ENCODE data around the gene UBASH3A.

The UBASH3A gene

DNA sequence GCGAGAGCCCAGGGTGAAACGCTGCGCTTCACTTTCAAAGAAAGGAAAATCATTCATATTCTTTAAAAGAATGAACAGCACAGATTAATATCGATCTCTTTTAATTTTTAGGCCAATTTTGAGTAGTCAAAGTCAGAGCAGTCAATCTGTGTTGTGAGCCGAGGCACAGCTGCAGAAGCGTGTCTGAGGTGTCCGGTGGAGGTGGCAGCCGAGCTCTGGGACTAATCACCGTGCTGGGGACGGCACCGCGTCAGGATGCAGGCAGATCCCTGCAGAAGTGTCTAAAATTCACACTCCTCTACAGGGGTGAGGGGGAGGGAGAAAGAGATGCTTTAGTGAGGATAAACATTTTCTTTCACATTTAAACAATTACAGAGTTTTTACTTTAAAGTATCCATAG lies 41.5 kb upstream of the UBASH3A start:
- Histone ChIP-seq H2BK12ac (ENCODE audit: low read length) (no peak overlapping the region), H2BK120ac (ENCODE audit: low read depth, low read length) (no peak overlapping the region), H3K9me3 (replicated peaks in 1 of 2; ENCODE audit: control insufficient read depth in 2 of 2, insufficient read depth in 1 of 2, low read depth in 1 of 2, low read length in 2 of 2) (peaks cover 0 to 6% of the 10 kb centered on the region in 2 donors), H3K4me2 (ENCODE audit: insufficient read depth, low read length, poor library complexity, severe bottlenecking) (no peak overlapping the region), H3K18ac (ENCODE audit: low read length) (no peak overlapping the region), H2BK5ac (ENCODE audit: low read length) (no peak overlapping the region), H3K79me1 (ENCODE audit: low read depth, low read length) (no peaks in the 10 kb centered on the region), H3K4me3 (ENCODE audit: low read length in 2 of 2) (no peak overlapping the region), H4K91ac (ENCODE audit: low read depth, low read length, poor library complexity) (no peak overlapping the region), H3K9ac (ENCODE audit: low read depth, low read length, poor library complexity) (no peak overlapping the region), H2AFZ (ENCODE audit: low read length) (no peak overlapping the region), H3K4ac (ENCODE audit: low read length) (no peak overlapping the region), H3K27me3 (ENCODE audit: control insufficient read depth in 3 of 3, insufficient read depth in 3 of 3, low read depth in 1 of 3, low read length in 3 of 3) (no peaks in the 10 kb centered on the region), H2AK5ac (ENCODE audit: low read depth, low read length) (no peak overlapping the region), H2BK15ac (ENCODE audit: low read length) (no peak overlapping the region), H3K27ac (replicated peaks; ENCODE audit: low read length) (no peak overlapping the region), H3K36me3 (replicated peaks in 1 of 2; ENCODE audit: control insufficient read depth in 2 of 2, insufficient read depth in 2 of 2, low read length in 2 of 2) (no peaks in the 10 kb centered on the region), H3K23ac (ENCODE audit: low read depth, low read length, poor library complexity) (peak overlapping the region; percentile 44), H3K14ac (ENCODE audit: low read length) (no peak overlapping the region), H3K4me1 (ENCODE audit: control insufficient read depth in 2 of 2, insufficient read depth in 1 of 2, low read depth in 1 of 2, low read length in 2 of 2) (no peaks in the 10 kb centered on the region), H4K8ac (ENCODE audit: low read depth, low read length) (no peak overlapping the region)
- no peak for DNase-seq (ENCODE audit: low spot score)
- WGBS, 2 donors (ENCODE audit: extremely low coverage in 2 of 2, insufficient read length in 2 of 2, insufficient replicate concordance in 1 of 2): no CpG with 5 or more reads among the region's 12 CpGs

DNA sequence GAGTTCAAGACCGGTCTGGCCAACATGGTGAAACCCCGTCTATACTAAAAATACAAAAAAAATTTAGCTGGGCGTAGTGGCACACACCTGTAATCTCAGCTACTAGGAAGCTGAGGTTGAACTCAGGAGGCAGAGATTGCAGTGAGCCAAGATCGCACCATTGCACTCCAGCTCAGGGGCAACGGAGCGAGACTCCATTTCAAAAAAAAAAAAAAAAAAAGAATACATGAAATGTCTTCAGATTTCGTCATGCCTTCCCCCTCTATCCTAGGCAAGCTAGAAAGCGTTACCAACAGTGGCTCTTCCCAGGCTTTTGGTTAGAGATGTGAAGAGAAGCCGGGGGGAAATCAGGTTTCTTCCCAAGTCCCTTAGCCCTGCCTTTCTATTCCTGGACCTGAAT lies 41.0 kb upstream of the UBASH3A start:
- H3K4me3 ChIP-seq (ENCODE audit: low read length in 2 of 2): no peak overlapping the region
- no CpG with 5 or more reads among the region's 9 CpGs for WGBS, 2 donors (ENCODE audit: extremely low coverage in 2 of 2, insufficient read length in 2 of 2, insufficient replicate concordance in 1 of 2)
- no peak overlapping the region for H3K14ac ChIP-seq (ENCODE audit: low read length)
- H2BK12ac ChIP-seq (ENCODE audit: low read length): no peak overlapping the region
- H3K27me3 ChIP-seq (ENCODE audit: control insufficient read depth in 3 of 3, insufficient read depth in 3 of 3, low read depth in 1 of 3, low read length in 3 of 3): no peaks in the 10 kb centered on the region
- no peak overlapping the region for H2BK15ac ChIP-seq (ENCODE audit: low read length)
- H3K4me2 ChIP-seq (ENCODE audit: insufficient read depth, low read length, poor library complexity, severe bottlenecking): no peak overlapping the region
- H3K4me1 ChIP-seq (ENCODE audit: control insufficient read depth in 2 of 2, insufficient read depth in 1 of 2, low read depth in 1 of 2, low read length in 2 of 2): no peaks in the 10 kb centered on the region
- H2AK5ac ChIP-seq (ENCODE audit: low read depth, low read length): no peak overlapping the region
- no peak overlapping the region for H4K8ac ChIP-seq (ENCODE audit: low read depth, low read length)
- H3K27ac ChIP-seq (replicated peaks; ENCODE audit: low read length): no peak overlapping the region
- H3K79me1 ChIP-seq (ENCODE audit: low read depth, low read length): no peaks in the 10 kb centered on the region
- H3K4ac ChIP-seq (ENCODE audit: low read length): no peak overlapping the region
- DNase-seq (ENCODE audit: low spot score): no peak
- no peak overlapping the region for H3K23ac ChIP-seq (ENCODE audit: low read depth, low read length, poor library complexity)
- no peak overlapping the region for H3K9ac ChIP-seq (ENCODE audit: low read depth, low read length, poor library complexity)
- H3K9me3 ChIP-seq (replicated peaks in 1 of 2; ENCODE audit: control insufficient read depth in 2 of 2, insufficient read depth in 1 of 2, low read depth in 1 of 2, low read length in 2 of 2): peaks cover 0 to 6% of the 10 kb centered on the region in 2 donors
- H2BK5ac ChIP-seq (ENCODE audit: low read length): no peak overlapping the region
- no peaks in the 10 kb centered on the region for H3K36me3 ChIP-seq (replicated peaks in 1 of 2; ENCODE audit: control insufficient read depth in 2 of 2, insufficient read depth in 2 of 2, low read length in 2 of 2)
- no peak overlapping the region for H3K18ac ChIP-seq (ENCODE audit: low read length)
- H2AFZ ChIP-seq (ENCODE audit: low read length): no peak overlapping the region
- H2BK120ac ChIP-seq (ENCODE audit: low read depth, low read length): no peak overlapping the region
- no peak overlapping the region for H4K91ac ChIP-seq (ENCODE audit: low read depth, low read length, poor library complexity)

DNA sequence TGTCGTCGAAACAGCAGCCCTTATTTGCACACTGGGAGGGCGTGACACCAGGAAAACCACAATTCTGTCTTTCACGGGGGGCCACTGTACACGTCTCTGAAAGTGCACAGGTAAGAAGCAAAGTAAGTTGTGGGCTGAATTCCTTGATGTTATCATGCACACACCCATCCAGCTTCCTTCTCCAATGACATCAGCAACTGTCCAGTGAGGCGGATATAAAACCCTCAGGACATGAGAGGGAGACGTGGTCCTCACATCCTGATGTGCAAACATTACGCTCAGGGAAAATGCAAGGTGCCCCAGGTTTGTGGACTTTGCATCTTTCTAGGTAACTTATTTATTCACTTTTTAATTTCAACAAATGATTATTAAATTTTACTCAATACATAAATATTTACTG lies 40.4 kb upstream of the UBASH3A start:
- Histone ChIP-seq H2BK12ac (ENCODE audit: low read length) (no peak overlapping the region), H2BK15ac (ENCODE audit: low read length) (no peak overlapping the region), H3K36me3 (replicated peaks in 1 of 2; ENCODE audit: control insufficient read depth in 2 of 2, insufficient read depth in 2 of 2, low read length in 2 of 2) (no peaks in the 10 kb centered on the region), H3K27me3 (ENCODE audit: control insufficient read depth in 3 of 3, insufficient read depth in 3 of 3, low read depth in 1 of 3, low read length in 3 of 3) (no peaks in the 10 kb centered on the region), H3K4me3 (ENCODE audit: low read length in 2 of 2) (no peak overlapping the region), H4K91ac (ENCODE audit: low read depth, low read length, poor library complexity) (no peak overlapping the region), H3K4me2 (ENCODE audit: insufficient read depth, low read length, poor library complexity, severe bottlenecking) (no peak overlapping the region), H3K18ac (ENCODE audit: low read length) (no peak overlapping the region), H3K9me3 (replicated peaks in 1 of 2; ENCODE audit: control insufficient read depth in 2 of 2, insufficient read depth in 1 of 2, low read depth in 1 of 2, low read length in 2 of 2) (peaks cover 0 to 4% of the 10 kb centered on the region in 2 donors), H2BK5ac (ENCODE audit: low read length) (no peak overlapping the region), H3K4ac (ENCODE audit: low read length) (no peak overlapping the region), H3K23ac (ENCODE audit: low read depth, low read length, poor library complexity) (no peak overlapping the region), H3K4me1 (ENCODE audit: control insufficient read depth in 2 of 2, insufficient read depth in 1 of 2, low read depth in 1 of 2, low read length in 2 of 2) (no peaks in the 10 kb centered on the region), H3K9ac (ENCODE audit: low read depth, low read length, poor library complexity) (no peak overlapping the region), H2AFZ (ENCODE audit: low read length) (no peak overlapping the region), H3K14ac (ENCODE audit: low read length) (no peak overlapping the region), H3K79me1 (ENCODE audit: low read depth, low read length) (no peaks in the 10 kb centered on the region), H2AK5ac (ENCODE audit: low read depth, low read length) (no peak overlapping the region), H3K27ac (replicated peaks; ENCODE audit: low read length) (no peak overlapping the region), H2BK120ac (ENCODE audit: low read depth, low read length) (no peak overlapping the region), H4K8ac (ENCODE audit: low read depth, low read length) (no peak overlapping the region)
- no CpG with 5 or more reads among the region's 8 CpGs for WGBS, 2 donors (ENCODE audit: extremely low coverage in 2 of 2, insufficient read length in 2 of 2, insufficient replicate concordance in 1 of 2)
- no peak for DNase-seq (ENCODE audit: low spot score)

DNA sequence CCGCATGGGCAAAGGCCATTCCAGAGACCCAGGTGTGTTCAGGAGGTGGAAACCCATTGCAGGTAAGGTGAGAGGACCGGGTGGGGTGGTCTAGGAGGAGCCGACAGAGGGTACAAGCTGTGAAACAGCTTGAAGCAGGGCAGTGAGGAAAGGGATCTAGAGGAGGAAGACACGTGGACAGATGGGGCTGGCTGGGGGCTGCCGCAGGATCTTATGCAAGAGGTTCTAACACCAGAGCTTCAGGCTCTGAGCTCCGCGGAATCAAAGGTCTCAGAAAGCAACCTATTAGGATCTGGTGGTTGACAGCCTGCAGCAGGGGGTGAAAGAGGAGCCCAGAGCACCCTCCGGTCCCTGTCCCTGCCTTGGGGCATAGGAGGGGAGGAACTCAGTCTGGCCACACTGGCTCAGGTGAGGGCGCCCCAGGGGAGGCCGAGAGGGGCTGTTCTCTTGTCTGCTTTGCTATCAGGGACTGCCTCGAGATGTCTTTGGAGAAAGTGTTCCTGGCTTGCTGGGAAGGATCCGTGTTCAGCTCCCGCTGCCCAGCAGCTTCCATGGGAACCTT lies 39.3 kb upstream of the UBASH3A start:
- Histone ChIP-seq H2AFZ (ENCODE audit: low read length) (no peak overlapping the region), H2BK5ac (ENCODE audit: low read length) (no peak overlapping the region), H3K79me1 (ENCODE audit: low read depth, low read length) (no peaks in the 10 kb centered on the region), H3K4me1 (ENCODE audit: control insufficient read depth in 2 of 2, insufficient read depth in 1 of 2, low read depth in 1 of 2, low read length in 2 of 2) (no peaks in the 10 kb centered on the region), H4K91ac (ENCODE audit: low read depth, low read length, poor library complexity) (no peak overlapping the region), H3K9me3 (replicated peaks in 1 of 2; ENCODE audit: control insufficient read depth in 2 of 2, insufficient read depth in 1 of 2, low read depth in 1 of 2, low read length in 2 of 2) (no peaks in the 10 kb centered on the region), H2BK15ac (ENCODE audit: low read length) (peak overlapping the region; percentile 62), H2BK120ac (ENCODE audit: low read depth, low read length) (no peak overlapping the region), H3K4me3 (ENCODE audit: low read length in 2 of 2) (no peak overlapping the region), H3K36me3 (replicated peaks in 1 of 2; ENCODE audit: control insufficient read depth in 2 of 2, insufficient read depth in 2 of 2, low read length in 2 of 2) (no peaks in the 10 kb centered on the region), H2AK5ac (ENCODE audit: low read depth, low read length) (peak overlapping the region; percentile 21), H3K18ac (ENCODE audit: low read length) (peak overlapping the region; percentile 40), H3K4ac (ENCODE audit: low read length) (no peak overlapping the region), H4K8ac (ENCODE audit: low read depth, low read length) (no peak overlapping the region), H3K14ac (ENCODE audit: low read length) (no peak overlapping the region), H3K9ac (ENCODE audit: low read depth, low read length, poor library complexity) (no peak overlapping the region), H3K27ac (replicated peaks; ENCODE audit: low read length) (no peak overlapping the region), H3K27me3 (ENCODE audit: control insufficient read depth in 3 of 3, insufficient read depth in 3 of 3, low read depth in 1 of 3, low read length in 3 of 3) (no peaks in the 10 kb centered on the region), H2BK12ac (ENCODE audit: low read length) (no peak overlapping the region), H3K4me2 (ENCODE audit: insufficient read depth, low read length, poor library complexity, severe bottlenecking) (no peak overlapping the region), H3K23ac (ENCODE audit: low read depth, low read length, poor library complexity) (no peak overlapping the region)
- no peak for DNase-seq (ENCODE audit: low spot score)
- no CpG with 5 or more reads among the region's 13 CpGs for WGBS, 2 donors (ENCODE audit: extremely low coverage in 2 of 2, insufficient read length in 2 of 2, insufficient replicate concordance in 1 of 2)
